Activated CD4-positive, CD25-positive, alpha-beta regulatory T cell treated with anti-CD3 and anti-CD28 coated beads, Interleukin-2, amount 50 U/mL, for 72 hours (primary cell): Measurements from ENCODE around the gene UBE2E1.
"Not testable (repeated sequence)": the region's sequence is repeated elsewhere in the genome, so short reads cannot be mapped to it uniquely, and the experiment has no call there.

Experiments
- DNase-seq: peaks from one replicate; pipeline ENCODE4 v3.0.0; 2021

Gene UBE2E1

DNA sequence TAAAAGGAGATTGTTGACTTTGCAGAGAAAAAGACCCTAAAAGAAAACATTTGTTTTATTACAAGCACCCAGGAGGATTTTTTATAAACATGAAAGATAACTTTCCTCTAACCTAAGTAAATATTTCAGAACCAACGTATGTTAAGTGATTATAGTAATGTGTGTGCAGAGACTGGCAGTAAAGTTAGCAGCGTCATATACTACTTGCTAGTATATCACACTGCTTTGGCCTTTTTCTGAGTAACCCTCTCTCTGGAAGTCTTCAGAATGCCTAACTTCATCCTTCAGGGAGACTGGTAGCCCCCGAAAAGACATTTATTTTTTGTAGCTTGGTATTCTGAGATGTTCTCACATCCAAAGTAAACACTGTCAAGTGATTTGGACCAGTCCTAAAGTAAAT, 17.9 kb downstream of the UBE2E1 start:
- no peak for DNase-seq

DNA sequence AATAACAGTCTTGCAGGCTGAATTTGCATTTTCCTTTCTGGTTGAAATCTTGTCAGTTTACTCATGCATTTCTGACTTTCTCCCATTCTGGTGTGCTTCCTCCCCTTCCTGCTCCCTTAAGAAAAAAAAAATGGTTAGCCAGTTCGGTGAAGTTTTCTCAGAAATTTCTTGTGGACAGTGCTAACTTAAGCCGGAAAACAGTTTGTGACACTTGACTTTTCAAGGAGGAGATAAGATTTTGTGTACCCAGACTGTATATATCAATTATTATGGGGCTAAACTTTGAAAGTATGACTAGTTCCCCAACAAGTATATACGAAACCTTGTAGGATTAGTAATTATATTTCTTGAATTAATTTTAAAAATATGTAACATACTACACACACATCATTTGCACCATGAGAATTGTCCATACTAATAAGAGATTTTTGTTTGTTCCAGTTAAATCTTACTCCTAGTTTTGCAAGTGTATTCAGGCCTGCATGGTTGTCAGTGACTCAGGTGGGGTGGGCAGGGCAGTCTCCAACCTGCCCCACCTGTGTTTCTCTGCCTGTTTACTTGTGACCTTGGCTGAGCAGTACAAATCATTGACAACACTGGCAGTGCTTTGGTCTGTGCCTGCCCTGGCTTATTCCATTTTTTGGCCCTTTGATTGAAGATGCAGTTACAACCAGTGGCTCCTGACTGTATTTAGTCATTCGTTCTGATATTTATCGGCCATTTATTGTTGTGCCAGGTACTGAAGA, 19.1 kb downstream of the UBE2E1 start:
- no peak for DNase-seq

DNA sequence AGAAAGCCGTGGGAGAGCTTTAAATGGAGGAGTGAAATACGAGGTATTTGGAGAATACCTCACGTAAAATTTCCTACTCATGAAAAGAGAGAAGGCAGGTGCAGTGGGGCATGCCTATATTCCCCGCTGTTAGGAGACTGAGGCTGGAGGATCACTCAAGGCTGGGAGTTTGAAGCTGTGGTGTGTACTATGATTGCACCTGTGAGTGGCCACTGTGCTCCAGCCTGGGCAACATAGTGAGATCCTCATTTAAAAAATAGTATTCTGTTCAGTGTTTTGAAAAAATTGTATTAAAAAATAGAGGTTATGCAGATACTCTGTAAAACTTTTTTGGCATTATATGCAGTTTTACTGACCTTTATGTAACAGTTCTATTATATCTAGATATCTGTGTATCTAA, 20.0 kb downstream of the UBE2E1 start:
- DNase-seq, result no peak

- DNase-seq, result no peak
These were observed 20.8 kb downstream of the UBE2E1 start for GRCh38 chr3:23826382-23827064.

DNA sequence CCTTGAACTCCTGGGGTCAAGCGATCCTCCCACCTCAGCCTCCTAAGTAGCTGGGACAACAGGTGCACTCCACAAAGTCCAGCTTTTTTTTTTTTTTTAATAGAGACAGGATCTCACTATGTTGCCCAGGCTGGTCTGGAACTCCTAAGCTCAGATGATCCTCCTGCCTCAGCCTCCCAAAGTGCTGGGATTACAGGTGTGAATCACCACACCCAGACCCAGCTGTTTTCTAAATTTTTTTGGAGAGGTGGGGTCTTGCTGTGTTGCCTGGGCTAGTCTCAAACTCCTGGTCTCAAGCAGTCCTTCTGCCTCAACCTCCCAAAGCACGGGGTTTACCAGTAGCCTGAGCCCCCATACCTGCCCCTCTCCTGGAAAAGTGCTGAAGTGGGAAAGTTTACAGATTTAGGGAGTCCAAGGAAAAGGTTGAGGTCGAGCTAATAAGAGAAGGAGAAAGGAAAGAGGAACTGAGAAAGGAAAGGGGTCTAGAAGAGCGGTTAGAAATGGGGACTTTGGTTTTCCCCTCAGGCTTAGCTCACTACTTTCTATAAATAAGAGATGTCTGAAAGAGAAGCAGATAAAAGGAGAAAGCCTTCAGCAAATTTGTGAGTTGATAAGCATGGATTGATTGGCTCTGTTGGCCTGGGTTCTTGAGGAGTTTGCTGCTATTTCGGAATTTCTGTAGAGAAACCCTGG, 23.6 kb downstream of the UBE2E1 start:
- DNase-seq, result no peak

DNA sequence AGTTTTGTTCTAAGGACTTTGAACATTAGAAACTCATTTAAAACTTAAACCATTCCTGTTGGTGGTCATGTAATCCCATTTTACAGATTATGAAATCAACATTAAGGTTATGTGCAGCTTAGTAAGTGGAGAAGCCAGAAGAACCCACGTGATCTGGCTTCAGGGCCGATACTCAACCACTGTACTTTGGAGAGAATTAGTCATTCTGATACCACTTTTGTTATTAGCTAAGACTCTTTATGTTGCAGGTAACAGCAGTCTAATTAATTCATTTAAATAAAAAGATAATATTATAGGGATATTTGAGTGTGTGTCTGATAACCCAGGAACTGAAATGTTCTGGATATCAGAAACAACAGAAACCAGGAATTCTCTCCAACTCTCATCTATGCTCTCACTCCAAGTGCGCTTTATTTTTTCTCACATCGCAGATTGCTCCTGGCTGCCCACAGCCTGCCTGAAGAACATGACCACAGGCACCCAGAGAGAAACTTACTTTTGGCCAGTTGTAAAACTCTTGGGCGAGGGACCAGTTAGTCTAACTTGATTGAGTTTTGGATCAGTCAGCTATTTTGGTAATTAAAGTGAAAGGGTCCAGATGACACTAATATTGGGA, 25.2 kb downstream of the UBE2E1 start:
- no peak for DNase-seq

DNA sequence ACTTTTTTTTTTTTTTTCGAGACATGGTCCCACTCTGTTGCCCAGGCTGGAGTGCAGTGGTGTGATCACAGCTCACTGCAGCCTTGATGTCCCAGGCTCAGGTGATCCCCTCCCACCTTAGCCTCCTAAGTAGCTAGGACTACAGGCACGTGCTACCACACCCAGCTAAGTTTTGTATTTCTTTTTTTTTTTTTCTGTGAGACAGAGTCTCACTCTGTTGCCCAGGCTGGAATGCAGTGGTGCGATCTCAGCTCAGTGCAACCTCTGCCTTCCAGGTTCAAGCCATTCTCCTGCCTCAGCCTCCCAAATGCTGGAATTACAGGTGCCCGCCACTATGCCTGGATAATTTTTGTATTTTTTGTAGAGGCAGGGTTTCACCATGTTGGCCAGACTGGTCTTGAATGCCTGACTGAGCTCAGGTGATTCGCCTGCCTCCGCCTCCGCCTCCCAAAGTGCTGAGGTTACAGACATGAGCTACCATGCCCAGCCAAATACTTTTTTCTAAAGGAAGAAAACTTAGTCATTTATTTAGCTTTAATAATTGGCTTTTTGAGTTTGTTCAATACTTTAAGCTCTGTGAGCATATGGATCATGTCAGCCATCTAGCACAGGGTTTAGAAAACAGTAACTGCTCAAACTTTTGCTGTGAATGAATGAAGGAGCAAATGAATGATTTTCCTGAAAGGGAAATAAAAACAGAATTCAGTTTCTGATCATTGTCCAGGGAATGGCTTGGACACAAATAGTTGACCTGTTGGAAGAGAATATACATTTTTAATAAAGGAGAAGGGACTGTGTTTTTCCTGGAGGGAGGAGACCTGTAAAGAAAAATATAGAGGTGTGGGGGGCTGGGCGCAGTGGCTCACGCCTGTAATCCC, 26.0 kb downstream of the UBE2E1 start:
- no peak for DNase-seq

DNA sequence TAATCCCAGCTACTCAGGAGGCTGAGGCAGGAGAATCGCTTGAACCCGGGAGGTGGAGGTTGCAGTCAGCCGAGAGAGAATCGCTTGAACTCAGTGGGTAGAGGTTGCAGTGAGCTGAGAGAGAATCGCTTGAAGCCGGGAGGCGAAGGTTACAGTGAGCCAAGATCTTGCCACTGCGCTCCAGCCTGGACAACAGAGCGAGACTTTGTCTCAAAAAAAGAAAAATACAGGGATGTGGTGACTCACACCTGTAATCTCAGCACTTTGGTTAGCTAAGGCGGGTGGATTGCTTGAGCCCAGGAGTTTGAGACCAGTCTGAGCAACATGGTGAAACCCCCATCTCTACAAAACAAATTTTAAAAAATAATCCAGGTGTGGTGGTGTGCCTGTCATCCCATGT, 26.8 kb downstream of the UBE2E1 start:
- no peak for DNase-seq

GRCh38 chr3:23834082-23834870, 28.5 kb downstream of the UBE2E1 start:
- DNase-seq, result no peak

DNA sequence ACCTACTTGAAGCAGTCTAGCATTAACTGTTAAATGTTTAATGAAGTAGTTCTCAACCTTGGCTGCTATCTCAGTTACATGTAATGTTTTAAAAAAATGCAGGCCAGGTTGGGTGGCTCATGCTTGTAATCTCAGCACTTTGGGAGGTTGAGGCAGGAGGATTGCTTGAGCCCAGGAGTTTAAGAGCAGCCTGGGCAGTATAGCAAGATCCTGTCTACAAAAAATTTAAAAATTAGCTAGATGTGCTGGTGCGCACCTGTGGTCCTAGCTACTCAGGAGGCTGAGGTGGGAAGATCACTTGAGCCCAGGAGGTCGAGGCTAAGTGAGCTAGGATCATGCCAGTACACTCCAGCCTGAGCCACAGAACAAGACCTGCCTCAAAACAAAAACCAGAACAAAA, 29.3 kb downstream of the UBE2E1 start:
- DNase-seq, result no peak

GRCh38 chr3:23835802-23836201, 30.0 kb downstream of the UBE2E1 start:
- no peak for DNase-seq

DNA sequence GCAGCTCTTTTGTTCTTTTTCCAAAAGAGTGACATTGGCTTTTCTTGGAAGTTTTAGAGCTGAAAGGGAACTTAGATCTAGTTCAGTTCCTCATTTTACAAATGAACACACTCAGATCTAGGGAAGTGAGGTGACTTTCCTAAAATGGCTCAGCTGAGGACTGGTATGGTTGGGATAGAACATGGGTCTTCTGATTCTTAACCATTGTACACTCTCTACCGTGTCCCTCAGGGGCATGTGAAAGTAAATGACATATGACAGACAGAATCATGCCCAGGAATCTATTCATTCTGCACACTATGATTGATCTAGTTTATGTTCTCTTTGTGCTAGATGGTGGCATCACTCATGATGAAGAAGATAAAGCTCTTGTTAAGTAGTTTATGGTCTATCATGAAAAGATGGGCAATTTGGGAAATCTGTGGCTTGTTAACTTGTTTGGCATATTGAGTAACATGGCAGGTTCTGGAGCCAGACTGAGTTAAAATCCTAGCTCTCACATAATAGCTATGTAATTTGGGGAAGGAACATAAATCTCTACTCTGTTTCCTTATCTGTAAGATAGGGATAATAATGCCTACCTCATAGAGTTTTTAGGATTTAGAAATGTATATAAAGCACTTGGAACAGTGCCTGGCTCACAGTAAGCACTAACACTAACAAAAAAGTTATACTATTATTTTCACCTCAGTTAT, 30.9 kb downstream of the UBE2E1 start:
- no peak for DNase-seq

DNA sequence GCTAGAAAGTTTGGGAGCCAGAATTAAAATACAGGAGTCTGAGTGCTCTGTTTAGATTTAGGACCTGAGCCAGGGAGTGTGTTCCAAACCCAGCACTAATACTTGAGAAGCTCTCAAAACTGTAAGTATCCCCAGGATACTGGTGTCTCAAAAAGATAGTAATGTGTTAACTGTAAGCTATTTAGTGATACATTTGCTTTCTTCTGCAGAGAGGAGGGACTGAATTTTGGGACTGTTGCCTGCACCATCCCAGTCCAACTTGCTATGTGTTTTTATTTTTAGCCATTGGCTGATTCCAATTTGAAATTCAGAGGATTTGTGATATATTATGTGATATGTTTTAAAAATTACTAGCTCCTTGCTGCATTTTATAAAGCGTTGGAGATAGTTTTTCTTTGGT, 31.5 kb downstream of the UBE2E1 start:
- DNase-seq, result no peak

GRCh38 chr3:23837691-23838090, 31.9 kb downstream of the UBE2E1 start:
- no peak for DNase-seq

DNA sequence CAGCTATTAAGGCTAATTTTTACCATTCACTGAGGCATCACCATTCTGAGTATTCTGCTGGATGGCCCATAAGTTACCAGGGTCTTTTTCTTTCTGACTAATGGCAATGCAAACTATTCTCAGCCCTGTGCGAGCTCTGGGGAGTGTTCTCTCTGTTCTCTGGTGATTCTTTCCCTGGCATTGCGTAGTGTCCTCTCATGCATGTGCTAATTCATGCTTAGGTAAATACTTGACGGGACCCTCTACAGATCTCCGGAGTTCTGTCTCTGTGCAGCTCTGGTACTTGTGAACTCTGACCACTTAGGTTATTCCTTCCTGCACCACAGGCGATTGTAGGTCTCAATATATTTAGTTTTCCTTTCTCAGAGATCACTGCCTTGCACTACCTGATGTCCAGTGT, 34.8 kb downstream of the UBE2E1 start:
- DNase-seq, result no peak

DNA sequence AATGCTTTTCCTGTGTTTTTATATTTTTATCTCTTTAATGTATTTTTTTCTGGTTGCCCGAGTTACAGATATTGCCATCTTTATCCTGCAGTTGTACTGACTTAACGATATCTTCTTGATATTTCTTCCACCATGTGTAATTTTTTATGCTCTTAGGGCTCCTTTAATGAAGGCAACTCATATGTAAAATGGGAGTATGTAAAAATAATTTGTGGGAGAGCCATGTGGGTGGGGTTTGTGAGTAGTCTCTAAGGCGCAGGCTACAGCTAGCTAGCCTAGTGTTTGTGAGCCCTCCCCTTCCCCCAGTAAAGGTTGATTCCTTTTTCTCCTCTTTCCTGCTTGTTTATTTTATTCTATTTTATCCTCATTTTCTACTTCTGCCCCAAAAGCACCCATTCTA, 38.1 kb downstream of the UBE2E1 start:
- DNase-seq, result no peak

GRCh38 chr3:23845326-23846216, 39.8 kb downstream of the UBE2E1 start:
- DNase-seq, result no peak

DNA sequence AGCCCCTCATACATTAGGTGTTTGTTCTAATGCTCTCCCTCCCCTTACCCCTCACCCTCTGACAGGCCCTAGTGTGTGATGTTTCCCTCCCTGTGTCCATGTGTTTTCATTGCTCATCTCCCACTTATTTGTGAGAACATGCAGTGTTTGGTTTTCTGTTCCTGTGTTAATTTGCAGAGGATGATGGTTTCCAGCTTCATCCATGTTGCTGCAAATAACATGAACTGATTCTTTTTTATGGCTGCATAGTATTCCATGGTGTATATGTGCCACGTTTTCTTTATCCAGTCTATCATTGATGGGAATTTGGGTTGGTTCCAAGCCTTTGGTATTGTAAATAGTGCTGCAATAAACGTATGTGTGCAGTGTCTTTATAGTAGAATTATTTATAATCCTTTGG, 43.7 kb downstream of the UBE2E1 start:
- not testable (repeated sequence) for DNase-seq

DNA sequence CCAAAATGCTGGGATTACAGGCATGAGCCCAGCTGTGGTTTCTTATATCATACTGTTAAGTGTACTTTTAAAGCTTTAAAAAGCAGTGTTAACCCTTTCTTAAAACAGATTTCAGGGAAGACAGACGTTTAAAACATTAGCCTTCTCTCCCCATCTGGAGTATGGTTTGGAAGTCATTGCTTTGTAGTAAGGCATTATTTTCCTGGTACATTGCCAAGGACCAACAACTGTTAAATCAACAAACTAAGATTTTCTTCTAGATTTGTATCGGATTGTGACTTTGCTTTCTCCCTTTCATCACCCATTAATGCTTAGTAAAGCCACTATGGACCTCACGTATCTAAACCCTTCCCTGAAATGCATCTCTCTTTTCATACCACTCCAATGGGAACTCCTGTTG, 50.5 kb downstream of the UBE2E1 start:
- DNase-seq, result no peak
